Kidney (tissue), 14 donors: Measurements from ENCODE around the gene TLX1. TPM values are rescaled to one million over a fixed set of nuclear protein-coding genes. Genes with fewer than 3 reads are reported as not detected.

Experiments
- DNase-seq, 5 donors: peaks; one replicate each; pipeline ENCODE4 v3.0.0-alpha.2; 2013 to 2020
- FAIRE-seq: peaks from 2 replicates; lab custom pipeline; 2012; peaks lifted over from hg19 to GRCh38; lab: Jason Lieb, UNC
- H3K27ac ChIP-seq, 2 donors: one replicate each; pipeline ENCODE4 v1.7.0; 2013; ENCODE audit warnings: low read depth in 2 of 2, low read length in 2 of 2, inconsistent platforms in 1 of 2
- H3K27me3 ChIP-seq: one replicate; pipeline ENCODE4 v1.7.1; 2013; ENCODE audit warnings: low read length, inconsistent platforms; ENCODE audit not compliant: control insufficient read depth, insufficient read depth
- H3K36me3 ChIP-seq, 3 donors: one replicate each; pipeline versions ENCODE4 v1.7.0 to v1.7.1; 2013; ENCODE audit warnings: low read length in 3 of 3, control low read depth in 1 of 3, inconsistent platforms in 1 of 3; ENCODE audit not compliant: insufficient read depth in 3 of 3, control insufficient read depth in 2 of 3
- H3K4me1 ChIP-seq, 3 donors: one replicate each; pipeline versions ENCODE4 v1.7.0 to v1.7.1; 2013; ENCODE audit warnings: low read length in 3 of 3, inconsistent platforms in 1 of 3, low read depth in 1 of 3; ENCODE audit not compliant: control insufficient read depth in 2 of 3, insufficient read depth in 2 of 3
- H3K4me3 ChIP-seq, 3 donors: one replicate each; pipeline versions ENCODE4 v1.7.0 to v1.8.1; 2013; ENCODE audit warnings: low read length in 3 of 3, control low read depth in 1 of 3, inconsistent platforms in 1 of 3
- H3K9ac ChIP-seq, 3 donors: one replicate each; pipeline versions ENCODE4 v1.7.0 to v1.7.1; 2013; ENCODE audit warnings: low read length in 3 of 3, control low read depth in 1 of 3, inconsistent platforms in 1 of 3
- H3K9me3 ChIP-seq, 3 donors: one replicate each; pipeline versions ENCODE4 v1.7.0 to v1.7.1; 2013; ENCODE audit warnings: low read length in 3 of 3, control low read depth in 1 of 3, inconsistent platforms in 1 of 3; ENCODE audit not compliant: control insufficient read depth in 2 of 3, insufficient read depth in 1 of 3
- CTCF ChIP-seq: IDR thresholded peaks from 3 replicates; pipeline ENCODE4 v1.5.1; 2012; ENCODE audit warnings: mild to moderate bottlenecking, moderate library complexity, borderline replicate concordance; ENCODE audit not compliant: insufficient read depth; ENCODE audit errors: extremely low read depth
- intact Hi-C: fragments of 100-400 bp; cut with DNase I; formaldehyde crosslinking; loops from one replicate; pipeline ENCODE4 v1.11.1; 2022
- polyA plus RNA-seq: library from polyadenylated mRNA; stranded (reverse); fragments of 350-450 nt; fragmentation: Illumina TruSeq; extraction: RNeasy Lipid Tissue Mini Kit (QIAGEN cat#74804); gene quantifications from one replicate; pipeline ENCODE4 v1.2.3, GENCODE V29; 2014; ENCODE audit warnings: low read depth, low replicate concordance; ENCODE audit not compliant: insufficient read depth
- total RNA-seq: library from RNA; stranded (reverse); fragmentation: NEBNext Ultra II Directional; extraction: Animal tissue kit (Norgen Biotek cat#: 25700); gene quantifications from one replicate; pipeline ENCODE4 v1.2.1, GENCODE V29; 2021
- donor health status: control.
- donor health status: control.
- donor health status: control.
- donor health status: control.
- donor health status: control.
- donor health status: DM: yes; HTN: yes; CAD: no.
- donor health status: Normal renal cell carcinoma (clear cell type).

Gene TLX1
- total and polyA plus RNA-seq, 2 donors from 2014 or later = not detected

DNA sequence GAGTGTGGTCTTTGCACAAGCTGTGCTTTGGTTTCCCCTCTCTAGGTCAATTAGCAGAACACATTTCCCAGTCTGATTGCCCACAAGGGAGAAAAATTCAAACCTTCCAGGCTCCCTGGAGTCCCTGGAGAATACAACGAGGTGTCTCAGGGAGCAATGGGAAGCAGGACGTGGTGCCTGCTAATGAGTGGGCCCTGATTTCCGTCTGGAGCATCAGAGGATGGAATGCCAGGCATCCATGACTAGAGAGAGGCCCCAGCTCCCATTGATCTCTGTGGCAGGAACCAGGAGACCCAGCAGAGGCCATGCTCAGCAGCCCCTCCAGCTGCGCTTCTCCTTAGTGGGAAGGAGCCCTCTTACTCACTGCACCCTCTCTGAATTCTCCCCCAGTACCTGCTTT lies 33.2 kb upstream of the TLX1 start:
- Histone ChIP-seq H3K27ac (no peak overlapping the region), H3K4me3 (no peak overlapping the region), H3K4me1 (no peaks in the 10 kb centered on the region), H3K9me3 (no peaks in the 10 kb centered on the region), H3K27me3 (peaks cover 2% of the 10 kb centered on the region), H3K9ac (no peak overlapping the region), H3K36me3 (no peaks in the 10 kb centered on the region)
- intact Hi-C loops = loop anchor here (5.0 kb wide), 1 partner anchor 44 kb away; no protein-coding TSS in a partner anchor
- FAIRE-seq (no peak), DNase-seq (no peak)
- no peak for TF ChIP-seq CTCF

- Histone ChIP-seq H3K27me3 (peaks cover 2% of the 10 kb centered on the region), H3K4me1 (no peaks in the 10 kb centered on the region), H3K36me3 (no peaks in the 10 kb centered on the region), H3K9ac (no peak overlapping the region), H3K4me3 (no peak overlapping the region), H3K27ac (no peak overlapping the region), H3K9me3 (no peaks in the 10 kb centered on the region)
- TF ChIP-seq CTCF = no peak
- intact Hi-C loops = loop anchor here (5.0 kb wide), 1 partner anchor 42 kb away; no protein-coding TSS in a partner anchor
- DNase-seq (no peak), FAIRE-seq (no peak)
These were observed 31.2 kb upstream of the TLX1 start for GRCh38 chr10:101099901-101100300.

- H3K27me3 ChIP-seq = peaks cover 2% of the 10 kb centered on the region
- no peak for TF ChIP-seq CTCF
These were observed 29.7 kb upstream of the TLX1 start for GRCh38 chr10:101101372-101101881.

DNA sequence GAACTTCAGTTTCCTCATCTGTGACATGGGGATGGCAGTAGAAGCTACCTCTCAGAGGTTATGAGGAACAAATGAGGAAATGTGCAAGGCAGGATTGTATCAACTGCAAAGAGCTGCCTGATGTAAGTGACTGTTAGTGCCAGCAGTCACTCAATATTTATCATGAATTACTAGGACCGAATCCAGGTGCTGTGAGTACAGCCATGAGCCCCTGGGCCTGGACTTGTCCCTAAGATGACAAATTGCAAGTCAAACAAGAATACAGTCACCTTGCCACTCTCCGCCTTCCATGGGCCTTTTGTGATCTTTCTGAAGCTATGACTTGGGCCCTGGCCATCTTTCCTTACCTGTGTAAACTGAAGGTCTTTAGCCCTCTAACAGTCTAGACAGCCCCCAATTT lies 27.7 kb upstream of the TLX1 start:
- no peaks in the 10 kb centered on the region for H3K4me1 ChIP-seq
- H3K36me3 ChIP-seq = no peaks in the 10 kb centered on the region
- no peak overlapping the region for H3K27ac ChIP-seq
- no peak overlapping the region for H3K4me3 ChIP-seq
- no peak for TF ChIP-seq CTCF
- FAIRE-seq = no peak
- no peaks in the 10 kb centered on the region for H3K9me3 ChIP-seq
- no peak for DNase-seq
- H3K9ac ChIP-seq = no peak overlapping the region
- no peaks in the 10 kb centered on the region for H3K27me3 ChIP-seq
- intact Hi-C loops = no loop called here

More at GRCh38 chr10:101101372-101101881, 29.7 kb upstream of the TLX1 start:
- Histone ChIP-seq H3K36me3 (no peaks in the 10 kb centered on the region), H3K27ac (no peak overlapping the region), H3K4me3 (no peak overlapping the region), H3K9me3 (no peaks in the 10 kb centered on the region), H3K4me1 (no peaks in the 10 kb centered on the region), H3K9ac (no peak overlapping the region)
- intact Hi-C loops = no loop called here
- FAIRE-seq (no peak), DNase-seq (no peak)
